HG03342 (cell line): ENCODE data around the gene LRRC40.

Experiments
- ATAC-seq: cut with Tn5 transposase; IDR thresholded peaks from one replicate; pipeline ENCODE4 v1.9.1; 2021; ENCODE audit warnings: mild to moderate bottlenecking, moderate library complexity; ENCODE audit not compliant: unreplicated experiment

LRRC40 gene

DNA sequence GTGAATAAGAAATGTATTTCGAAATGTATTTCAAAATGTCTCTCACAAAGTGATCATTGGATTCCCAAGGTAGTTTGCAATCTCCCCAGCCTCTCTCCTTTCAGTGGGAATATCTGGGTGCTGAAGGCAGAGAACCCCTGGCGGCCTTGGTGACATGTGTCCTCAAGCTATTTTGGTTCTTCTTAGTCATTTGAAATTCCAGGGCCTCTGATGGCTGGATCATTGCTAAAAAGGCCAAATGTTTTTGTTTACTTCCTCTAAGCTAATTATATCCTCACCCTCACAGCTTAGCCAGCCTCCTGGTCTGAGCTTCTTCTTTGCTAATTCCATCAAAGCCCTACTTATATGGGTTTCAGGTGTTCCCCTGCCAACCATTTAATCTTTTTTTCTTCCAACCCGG lies 71.2 kb downstream of the LRRC40 start:
- no peak for ATAC-seq

DNA sequence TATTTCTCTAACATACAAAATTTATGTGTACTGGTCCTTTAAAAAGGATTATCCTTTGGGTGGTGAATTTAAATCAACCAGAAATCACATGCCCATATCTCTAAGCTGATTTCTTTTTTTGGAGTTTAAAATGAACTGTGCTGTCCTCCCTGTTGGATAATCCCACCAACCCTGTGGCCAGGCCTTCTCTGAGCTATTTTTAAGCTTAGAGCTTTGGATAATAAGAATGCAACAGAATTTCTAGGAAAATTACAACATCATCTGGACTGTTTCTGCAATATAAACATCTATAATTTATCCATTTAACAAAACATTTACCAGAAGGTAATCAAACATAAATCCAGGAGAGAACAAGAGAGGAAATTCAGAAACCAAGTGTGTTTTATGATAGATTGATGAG lies 88.3 kb downstream of the LRRC40 start:
- no peak for ATAC-seq

DNA sequence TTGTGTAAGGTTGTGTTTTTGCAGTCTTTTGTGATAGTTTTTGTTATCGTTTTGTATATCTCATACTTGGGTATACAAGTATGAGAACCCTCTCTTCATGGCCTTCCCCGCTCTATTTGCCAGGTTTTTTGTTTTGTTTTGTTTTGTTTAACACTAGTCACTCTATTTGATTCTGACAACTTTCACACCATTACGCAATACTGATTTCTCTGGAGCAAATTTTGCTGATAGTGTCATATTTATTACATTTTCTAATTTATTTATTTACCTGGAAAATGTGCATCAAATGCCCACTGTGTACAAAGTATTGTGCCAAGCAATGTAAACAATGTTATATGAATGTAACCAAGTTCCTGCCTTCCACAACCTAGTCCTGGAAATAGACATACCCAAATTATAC lies 90.1 kb downstream of the LRRC40 start:
- ATAC-seq: no peak

DNA sequence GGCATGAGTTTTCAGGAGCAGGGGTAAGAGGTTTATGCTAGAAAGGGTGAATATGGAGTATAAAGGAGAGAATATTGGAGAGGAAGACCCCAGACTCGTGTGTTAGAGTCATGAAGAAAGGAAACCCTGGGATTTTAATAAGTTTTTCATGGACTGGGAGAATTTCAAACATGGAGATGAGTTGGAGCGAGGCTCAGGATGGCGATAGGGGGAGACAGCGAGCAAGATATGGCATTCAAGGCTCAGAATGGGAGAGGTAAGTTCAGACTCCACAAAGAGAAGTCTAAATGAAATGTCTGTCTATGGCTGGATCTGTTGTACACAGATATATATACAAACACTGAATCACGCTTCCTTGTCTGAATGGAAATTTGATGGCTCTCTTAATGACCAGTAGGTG lies 92.5 kb downstream of the LRRC40 start:
- ATAC-seq: no peak

DNA sequence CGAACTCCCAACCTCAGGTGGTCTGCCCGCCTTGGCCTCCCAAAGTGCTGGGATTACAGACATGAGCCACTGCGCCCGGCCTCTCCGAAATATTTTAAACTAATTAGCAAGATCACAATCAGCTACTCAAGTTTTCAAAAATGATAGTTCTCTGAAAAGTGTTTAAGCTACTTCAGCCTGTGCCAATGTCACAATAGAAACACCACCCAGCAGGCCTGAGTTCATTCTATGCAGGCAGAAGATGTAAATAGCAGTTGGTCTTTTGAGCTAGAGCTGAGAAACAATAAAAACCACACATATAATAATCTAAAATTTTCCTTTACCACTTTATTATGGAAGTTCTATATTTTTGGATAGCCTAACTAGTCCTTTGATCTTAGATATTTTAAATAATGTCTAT lies 96.1 kb downstream of the LRRC40 start:
- ATAC-seq: no peak

DNA sequence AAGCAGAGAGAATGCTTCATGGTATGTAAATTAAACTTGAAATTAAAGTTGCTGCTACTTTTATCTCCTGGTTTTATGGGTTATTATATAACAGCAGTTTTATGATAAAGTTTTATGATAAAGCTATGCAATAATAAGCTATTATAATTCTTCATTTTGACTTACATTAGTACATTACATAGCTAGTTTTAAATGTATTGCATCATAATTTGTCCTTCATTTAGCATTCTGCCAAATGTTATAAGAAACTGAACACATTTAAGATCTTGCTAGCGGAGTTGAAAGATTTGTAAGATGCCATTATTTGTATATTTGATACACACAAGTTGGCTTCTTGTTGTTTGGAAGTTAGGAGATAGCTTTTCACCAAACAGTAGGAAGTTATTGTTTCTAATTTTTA lies 101.6 kb downstream of the LRRC40 start:
- no peak for ATAC-seq

DNA sequence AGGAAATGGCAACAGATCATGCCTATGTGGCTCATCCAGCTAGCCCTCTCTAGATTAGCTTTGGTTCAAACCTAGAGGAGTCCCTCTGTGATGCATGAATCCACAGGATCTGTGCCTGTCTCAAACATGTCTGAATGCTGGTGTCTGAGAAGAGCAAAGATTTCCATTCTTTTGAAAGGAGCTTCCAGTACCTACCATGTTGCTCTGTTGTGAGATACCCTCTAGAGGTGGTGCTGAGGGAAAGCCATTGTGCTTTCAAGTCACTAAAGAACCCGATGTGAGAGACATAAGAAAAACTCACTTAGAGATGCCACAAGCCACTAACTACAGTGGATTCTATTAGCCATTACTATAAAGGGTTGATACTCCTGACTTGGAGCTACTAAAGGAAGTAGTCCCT lies 103.6 kb downstream of the LRRC40 start:
- no peak for ATAC-seq

DNA sequence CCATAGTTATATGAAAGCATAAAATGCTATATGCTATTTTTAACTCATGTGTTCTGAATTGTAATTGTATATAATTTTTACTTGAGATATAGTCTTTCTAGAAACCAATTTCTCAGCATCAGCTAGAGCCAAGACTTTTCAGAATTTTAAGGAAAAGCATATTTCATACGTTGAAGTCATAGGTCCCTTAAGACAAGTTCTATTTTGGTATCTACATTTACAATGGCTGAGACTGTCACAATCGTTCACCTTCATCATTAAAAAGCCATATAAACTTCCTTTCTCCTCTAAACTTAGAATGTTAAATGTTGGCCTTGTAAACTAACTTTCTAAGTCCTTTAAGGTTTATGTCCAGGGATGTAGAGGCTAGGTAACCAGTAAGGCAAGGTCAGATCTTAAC lies 104.1 kb downstream of the LRRC40 start:
- no peak for ATAC-seq
